Ectodermal cell (in vitro differentiated cells): ENCODE measurements around the gene PPP1R1C.

Source experiments
- H3K27ac ChIP-seq: 2 replicates; pipeline ENCODE4 v1.7.0; 2013; ENCODE audit warnings: mild to moderate bottlenecking, low read depth, low read length; ENCODE audit not compliant: insufficient read depth, poor library complexity, severe bottlenecking
- H3K27me3 ChIP-seq: 2 replicates; pipeline ENCODE4 v1.7.0; 2013; ENCODE audit warnings: mild to moderate bottlenecking, low read length; ENCODE audit not compliant: insufficient read depth, control insufficient read depth, poor library complexity, severe bottlenecking
- H3K36me3 ChIP-seq: one replicate; pipeline ENCODE4 v1.7.0; 2013; ENCODE audit warnings: low read length; ENCODE audit not compliant: control insufficient read depth, insufficient read depth
- H3K4me1 ChIP-seq: one replicate; pipeline ENCODE4 v1.7.0; 2013; ENCODE audit warnings: low read length; ENCODE audit not compliant: control insufficient read depth, insufficient read depth
- H3K4me3 ChIP-seq: 2 replicates; pipeline ENCODE4 v1.7.0; 2013; ENCODE audit warnings: low read depth, low read length, control low read depth; ENCODE audit not compliant: insufficient read depth
- H3K9me3 ChIP-seq: 2 replicates; pipeline ENCODE4 v1.7.0; 2013; ENCODE audit warnings: mild to moderate bottlenecking, low read length, moderate library complexity; ENCODE audit not compliant: control insufficient read depth
- WGBS, 2 experiments: methylation state at CpG; one replicate each; pipeline ENCODE4 v1.1.7; 2013; ENCODE audit warnings: missing lambda C conversion rate in 2 of 2; 5-methylcytosine and 5-hydroxymethylcytosine counted together

PPP1R1C gene

DNA sequence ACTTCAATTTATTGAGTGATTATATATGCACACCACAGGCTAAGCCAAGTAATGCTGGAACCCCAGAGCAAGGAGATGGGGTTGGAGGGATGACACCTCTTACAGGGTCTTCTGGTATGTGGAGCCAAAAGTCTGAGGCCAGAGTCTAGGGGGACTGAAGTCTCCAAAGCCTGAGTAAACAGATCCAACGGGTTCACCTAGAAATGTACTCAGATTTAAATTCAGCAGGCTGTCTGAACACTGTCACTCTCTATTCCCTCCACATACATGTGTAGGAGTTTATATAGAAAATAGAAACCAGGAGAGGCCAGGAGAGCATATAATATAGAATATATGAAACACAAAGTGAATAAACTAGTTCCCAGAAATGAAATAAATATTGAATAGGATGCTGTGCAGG is 76.1 kb downstream of the PPP1R1C start:
- no peaks in the 10 kb centered on the region for H3K9me3 ChIP-seq
- 82 to 100% methylated on average over 1 of the region's 1 CpG for WGBS, 2 experiments

DNA sequence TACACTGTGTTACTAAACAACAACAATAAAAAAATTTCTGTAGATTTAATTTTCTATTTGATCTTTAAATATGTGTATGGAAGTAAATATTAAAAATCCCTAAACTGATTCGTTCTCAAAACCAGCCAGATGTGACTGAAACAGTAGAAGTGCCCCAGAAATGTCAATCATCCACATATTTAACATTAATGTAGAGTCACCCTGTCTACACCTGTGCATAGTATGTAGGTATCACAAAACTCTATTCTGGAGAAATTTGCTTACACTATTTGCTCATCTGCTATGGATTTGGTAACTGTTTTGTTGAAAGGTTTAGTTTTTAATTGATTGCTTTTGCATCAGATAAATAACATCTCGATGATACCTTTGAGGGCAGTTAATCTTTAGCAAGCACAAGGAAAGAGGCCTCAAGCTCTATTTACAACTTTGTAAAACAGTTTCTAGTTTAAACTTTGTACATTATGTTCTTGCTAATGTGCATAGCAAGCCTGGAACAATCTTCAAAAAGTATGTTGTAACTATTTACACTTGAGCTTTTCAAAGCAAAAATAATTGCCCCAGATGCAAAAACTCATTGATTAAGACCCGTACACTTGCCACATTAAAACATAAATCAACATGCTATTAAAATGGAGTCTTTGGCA is 76.8 kb downstream of the PPP1R1C start:
- no peaks in the 10 kb centered on the region for H3K36me3 ChIP-seq
- H3K27me3 ChIP-seq = no peaks in the 10 kb centered on the region
- 95% methylated on average over 3 of the region's 3 CpGs; no CpG with 5 or more reads in 1 of the 2 experiments for WGBS, 2 experiments
- H3K4me3 ChIP-seq = no peak overlapping the region
- H3K4me1 ChIP-seq = no peaks in the 10 kb centered on the region
- H3K9me3 ChIP-seq = no peaks in the 10 kb centered on the region
- H3K27ac ChIP-seq = no peak overlapping the region

More for the DNA sequence above, 76.1 kb downstream of the PPP1R1C start:
- Histone ChIP-seq H3K27ac (no peak overlapping the region), H3K4me3 (no peak overlapping the region), H3K4me1 (no peaks in the 10 kb centered on the region), H3K36me3 (no peaks in the 10 kb centered on the region), H3K27me3 (no peaks in the 10 kb centered on the region)

DNA sequence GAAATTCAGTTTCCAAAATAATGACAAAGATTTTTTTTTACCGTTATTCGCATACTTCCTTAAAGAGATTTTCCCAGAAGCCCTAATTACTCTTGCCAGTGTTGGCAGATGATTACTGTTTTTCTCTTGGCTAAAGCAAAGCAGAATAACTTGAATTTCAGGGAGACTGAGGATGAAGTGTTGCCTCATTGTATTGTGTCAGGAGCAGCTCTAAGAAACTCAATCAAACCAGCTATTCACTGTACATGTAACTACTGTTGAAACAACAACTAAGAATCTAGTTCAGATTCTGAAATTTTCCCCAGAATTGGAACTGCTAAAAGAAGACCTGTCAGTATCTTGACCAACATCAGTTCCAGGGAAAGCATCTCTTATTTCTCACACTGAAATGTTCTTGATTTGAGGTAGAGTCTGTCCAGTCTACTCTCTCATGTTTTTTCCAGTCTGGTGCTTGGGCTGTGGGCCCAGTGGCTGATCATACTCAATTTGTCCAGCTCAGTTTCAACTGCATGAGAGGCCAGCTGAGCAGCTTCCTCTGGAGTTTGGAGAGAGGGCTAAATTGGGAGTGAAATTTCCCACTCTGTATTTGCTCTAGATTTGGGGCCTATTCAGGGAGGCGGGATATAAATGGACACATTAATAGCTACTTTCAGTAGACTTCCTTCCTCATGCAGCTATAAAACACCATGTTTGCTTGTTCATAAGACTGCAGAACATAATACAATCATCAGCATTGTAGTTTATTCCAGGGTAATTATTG is 78.5 kb downstream of the PPP1R1C start:
- Histone ChIP-seq H3K27ac (no peak overlapping the region), H3K27me3 (no peaks in the 10 kb centered on the region), H3K4me3 (no peak overlapping the region), H3K9me3 (no peaks in the 10 kb centered on the region), H3K36me3 (no peaks in the 10 kb centered on the region), H3K4me1 (peaks cover 2% of the 10 kb centered on the region)
- WGBS, 2 experiments = 92 to 96% methylated on average over 3 of the region's 3 CpGs

DNA sequence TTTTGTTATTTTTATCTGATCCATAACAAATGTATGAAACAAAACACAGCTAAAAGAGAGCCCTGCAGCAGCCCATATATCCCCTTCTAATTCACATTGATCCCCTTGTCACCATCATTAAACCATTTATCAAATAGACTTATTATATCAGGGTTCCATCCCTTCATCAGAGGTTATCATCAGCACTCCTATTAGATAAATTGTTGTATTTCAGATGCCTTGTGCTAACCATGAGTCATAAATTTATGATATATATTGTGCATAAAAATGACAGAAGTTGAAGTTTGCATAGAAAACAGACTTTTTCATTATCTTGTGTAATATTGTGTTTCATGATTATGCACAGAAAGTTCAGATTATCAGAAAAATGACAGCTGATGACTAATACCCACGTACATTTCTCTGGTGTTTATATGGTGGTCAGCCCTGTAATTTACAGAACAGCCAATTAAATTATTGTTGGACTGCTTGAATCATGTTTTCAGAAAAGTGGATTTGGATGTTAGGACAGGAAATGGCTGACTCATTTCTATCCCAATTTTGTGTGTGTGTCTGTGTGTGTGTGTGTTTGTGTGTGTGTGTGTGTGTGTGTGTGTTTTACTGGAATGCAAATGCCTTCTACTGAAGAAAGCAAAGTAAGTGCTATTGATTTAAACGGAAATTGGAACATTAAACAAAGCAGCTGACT is 80.9 kb downstream of the PPP1R1C start:
- peaks cover 3% of the 10 kb centered on the region for H3K4me1 ChIP-seq
- no peak overlapping the region for H3K4me3 ChIP-seq
- H3K36me3 ChIP-seq = no peaks in the 10 kb centered on the region
- no peaks in the 10 kb centered on the region for H3K9me3 ChIP-seq
- H3K27ac ChIP-seq = no peak overlapping the region
- no peaks in the 10 kb centered on the region for H3K27me3 ChIP-seq
- WGBS, 2 experiments = 91 to 96% methylated on average over 2 of the region's 2 CpGs

DNA sequence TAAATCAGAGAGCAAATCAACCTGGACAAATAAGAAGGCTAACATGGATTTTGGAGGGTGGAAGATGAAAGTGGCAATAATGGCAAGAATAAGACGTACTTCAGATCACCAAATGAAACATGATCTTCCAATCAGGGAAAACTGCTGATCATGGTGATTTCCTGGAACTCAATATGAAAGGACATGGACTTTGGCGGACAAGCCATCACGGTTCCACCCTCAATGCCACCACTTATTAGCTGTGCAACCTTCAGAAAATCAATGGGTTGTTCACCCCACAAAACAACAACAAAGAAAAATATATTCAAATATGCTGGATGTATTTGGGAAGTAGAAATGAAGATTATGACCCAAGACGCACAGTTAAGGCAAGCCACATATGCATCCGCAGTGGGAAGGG is 81.7 kb downstream of the PPP1R1C start:
- Histone ChIP-seq H3K27me3 (no peaks in the 10 kb centered on the region), H3K27ac (no peak overlapping the region), H3K36me3 (no peaks in the 10 kb centered on the region), H3K4me3 (no peak overlapping the region), H3K4me1 (peaks cover 3% of the 10 kb centered on the region), H3K9me3 (no peaks in the 10 kb centered on the region)
- WGBS, 2 experiments = 96% methylated on average over 5 of the region's 5 CpGs

DNA sequence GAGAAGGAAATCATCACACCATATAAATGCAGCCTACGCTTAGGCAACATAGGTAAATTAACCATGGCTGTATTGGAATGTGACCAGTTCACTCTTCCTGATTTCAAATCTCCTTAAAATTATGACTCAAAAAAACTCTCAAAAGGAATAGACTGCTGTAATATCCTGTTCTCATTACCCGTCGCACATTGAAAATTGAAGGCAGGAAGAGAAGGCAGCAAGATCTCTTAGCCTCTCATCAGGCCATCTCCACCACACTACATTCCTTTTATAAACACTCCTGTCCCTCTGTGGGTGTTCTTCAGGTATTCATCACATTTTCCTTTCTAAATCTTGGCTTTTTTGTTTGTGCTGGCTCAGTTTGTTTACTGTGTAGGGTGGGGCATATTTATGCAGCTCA is 83.2 kb downstream of the PPP1R1C start:
- WGBS, 2 experiments = 86 to 89% methylated on average over 3 of the region's 3 CpGs
- Histone ChIP-seq H3K27ac (no peak overlapping the region), H3K36me3 (no peaks in the 10 kb centered on the region), H3K4me3 (no peak overlapping the region), H3K9me3 (no peaks in the 10 kb centered on the region), H3K27me3 (no peaks in the 10 kb centered on the region), H3K4me1 (peaks cover 3% of the 10 kb centered on the region)

DNA sequence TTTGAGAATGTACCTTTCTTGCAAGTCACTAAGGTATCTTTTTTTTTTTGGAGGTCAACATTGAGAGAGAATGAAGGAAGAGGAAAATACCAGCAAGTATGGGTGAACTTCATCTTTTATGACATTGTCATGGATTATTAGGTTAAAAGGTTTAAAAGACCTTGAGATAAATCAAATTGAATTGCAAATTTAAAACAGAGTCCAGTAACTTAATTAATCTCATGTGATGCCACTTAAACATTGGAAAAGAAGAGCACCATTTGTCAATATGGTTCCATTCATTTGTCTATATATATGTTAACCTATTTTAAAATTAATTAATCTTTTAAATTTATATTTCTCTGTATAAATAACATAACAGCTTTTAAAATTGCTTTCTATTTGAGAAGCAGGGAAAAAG is 83.8 kb downstream of the PPP1R1C start:
- H3K27ac ChIP-seq = no peak overlapping the region
- H3K9me3 ChIP-seq = no peaks in the 10 kb centered on the region
- H3K4me1 ChIP-seq = peaks cover 3% of the 10 kb centered on the region
- no peaks in the 10 kb centered on the region for H3K27me3 ChIP-seq
- H3K36me3 ChIP-seq = no peaks in the 10 kb centered on the region
- H3K4me3 ChIP-seq = no peak overlapping the region

DNA sequence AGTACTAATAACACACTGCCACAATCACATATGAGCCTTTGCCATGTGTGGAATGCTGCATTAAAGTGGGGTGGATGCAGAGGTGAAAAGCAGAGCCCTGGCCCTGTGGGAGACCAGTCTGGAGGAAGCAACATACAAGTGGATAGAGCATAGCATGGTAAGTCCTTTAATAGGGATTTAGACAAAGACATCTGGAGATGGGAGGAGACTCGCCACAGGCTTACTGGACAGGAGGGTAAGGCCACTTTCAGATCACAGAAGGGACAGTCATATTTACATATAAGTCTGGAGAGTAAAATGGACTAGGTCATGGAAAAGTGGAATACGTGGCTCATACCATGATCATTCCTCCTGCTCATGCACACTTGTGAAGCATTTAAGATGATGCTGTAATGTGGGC is 84.3 kb downstream of the PPP1R1C start:
- Histone ChIP-seq H3K36me3 (no peaks in the 10 kb centered on the region), H3K27ac (no peak overlapping the region), H3K9me3 (no peaks in the 10 kb centered on the region), H3K27me3 (no peaks in the 10 kb centered on the region), H3K4me3 (no peak overlapping the region), H3K4me1 (peaks cover 3% of the 10 kb centered on the region)
- WGBS, 2 experiments = 91 to 100% methylated on average over 2 of the region's 2 CpGs

DNA sequence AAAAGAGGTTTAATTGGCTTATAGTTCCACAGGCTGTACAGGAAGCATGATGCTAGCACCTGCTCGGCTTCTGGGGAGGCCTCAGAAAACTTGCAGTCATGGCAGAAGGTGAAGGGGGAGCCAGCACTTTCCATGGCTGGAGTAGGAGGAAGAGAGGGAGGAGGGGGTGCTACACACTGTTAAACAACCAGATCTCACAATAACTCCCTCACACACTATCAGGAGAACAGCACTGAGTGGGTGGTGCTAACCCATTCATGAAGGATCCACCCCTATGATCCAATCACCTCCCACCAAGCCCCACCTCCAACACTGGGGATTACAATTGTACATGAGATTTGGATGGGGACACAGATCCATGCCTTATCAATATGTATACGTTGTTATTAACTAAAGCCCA is 85.1 kb downstream of the PPP1R1C start:
- 90 to 93% methylated on average over 2 of the region's 2 CpGs for WGBS, 2 experiments
- Histone ChIP-seq H3K4me1 (peaks cover 3% of the 10 kb centered on the region), H3K36me3 (no peaks in the 10 kb centered on the region), H3K9me3 (no peaks in the 10 kb centered on the region), H3K27ac (no peak overlapping the region), H3K4me3 (no peak overlapping the region), H3K27me3 (no peaks in the 10 kb centered on the region)

DNA sequence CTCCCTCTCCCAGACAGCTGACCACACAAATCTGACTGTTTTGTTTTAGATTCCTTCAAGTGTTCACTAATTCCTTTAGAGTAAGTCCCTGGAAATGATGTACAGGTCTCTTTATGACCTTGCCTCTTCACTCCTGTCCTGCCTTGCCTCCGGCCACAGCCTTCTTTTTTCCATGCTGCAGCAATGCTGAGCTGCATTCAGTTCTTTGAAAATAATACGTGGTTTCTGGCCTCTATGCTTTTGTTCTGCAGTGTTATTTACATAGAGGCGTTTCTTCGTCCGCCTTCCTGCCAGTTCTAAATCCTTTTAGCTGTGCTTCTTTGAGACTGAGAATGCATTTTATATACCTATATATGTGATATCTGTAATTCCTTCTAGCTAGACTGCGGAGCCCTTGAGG is 87.2 kb downstream of the PPP1R1C start:
- no peaks in the 10 kb centered on the region for H3K9me3 ChIP-seq
- H3K4me1 ChIP-seq = peaks cover 3% of the 10 kb centered on the region
- H3K4me3 ChIP-seq = no peak overlapping the region
- H3K27ac ChIP-seq = no peak overlapping the region
- 83 to 89% methylated on average over 2 to 6 of the region's 6 CpGs for WGBS, 2 experiments
- H3K36me3 ChIP-seq = no peaks in the 10 kb centered on the region
- H3K27me3 ChIP-seq = no peaks in the 10 kb centered on the region
